Activated effector memory CD4-positive, alpha-beta T cell treated with anti-CD3 and anti-CD28 coated beads, Interleukin-2, amount 50 U/mL, for 16 hours (primary cell): Measurements from ENCODE around the gene TBC1D7.
A peak's percentile ranks its signal among the peaks of the same experiment; 100 is the strongest.

ENCODE experiments used
- DNase-seq: peaks from one replicate; pipeline ENCODE4 v3.0.0-alpha.2; 2020

The TBC1D7 gene

DNA sequence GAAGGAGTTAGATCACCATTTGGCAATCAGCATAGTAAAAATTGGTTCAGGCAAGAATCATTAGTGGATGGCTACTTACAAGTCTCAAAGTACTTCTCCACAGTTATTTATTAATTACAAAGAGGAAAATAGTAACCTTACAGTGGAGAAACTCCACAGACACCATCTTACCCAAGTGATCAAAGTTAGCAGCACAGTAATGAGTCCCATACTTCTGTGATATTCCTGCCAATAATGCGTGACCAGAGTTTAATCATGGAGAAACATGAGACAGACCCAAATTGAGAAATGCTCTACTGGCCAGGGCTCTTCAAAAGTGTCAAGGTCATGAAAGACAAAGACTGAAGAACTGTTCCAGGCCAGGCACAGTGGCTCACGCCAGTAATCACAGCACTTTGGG lies 9.5 kb downstream of the TBC1D7 start:
- no peak for DNase-seq

DNA sequence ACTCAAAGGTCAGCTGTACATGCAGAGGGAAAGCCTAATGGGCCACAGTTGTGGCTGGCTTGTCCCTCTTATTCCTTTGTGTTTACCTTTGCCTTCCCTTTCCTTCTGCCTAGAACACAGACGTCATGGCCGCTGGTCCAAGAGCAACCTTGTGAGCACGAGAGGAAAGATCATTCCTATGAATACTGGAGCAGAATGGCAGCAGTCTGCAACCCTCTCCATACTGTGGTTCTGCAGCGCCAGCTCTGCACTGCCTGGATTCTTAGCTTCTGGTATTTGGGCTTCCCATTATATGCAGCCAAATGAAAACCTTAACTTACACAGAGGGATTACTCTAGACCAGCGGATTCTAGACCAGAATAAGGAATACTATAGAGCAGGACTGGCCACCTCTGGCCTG lies 12.4 kb downstream of the TBC1D7 start:
- no peak for DNase-seq

DNA sequence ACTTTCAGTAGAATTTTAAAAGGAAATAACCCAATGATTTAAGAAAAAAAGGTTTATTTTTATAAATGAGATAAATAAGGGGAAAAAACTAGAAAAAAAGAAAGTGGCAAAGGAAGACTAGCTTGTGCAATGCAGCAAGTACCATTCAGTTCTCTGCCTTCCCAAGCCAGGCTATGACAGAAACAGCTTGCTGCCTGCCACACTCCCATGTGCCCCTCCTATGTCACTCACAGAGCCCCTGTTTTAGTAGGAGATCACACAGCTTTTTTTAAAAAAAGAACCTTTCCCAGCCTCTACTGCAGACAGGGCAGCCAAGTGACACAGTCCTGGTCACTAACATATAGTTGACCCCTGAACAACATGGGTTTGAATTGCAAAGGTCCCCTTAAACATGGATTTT lies 13.5 kb downstream of the TBC1D7 start:
- DNase-seq = no peak

DNA sequence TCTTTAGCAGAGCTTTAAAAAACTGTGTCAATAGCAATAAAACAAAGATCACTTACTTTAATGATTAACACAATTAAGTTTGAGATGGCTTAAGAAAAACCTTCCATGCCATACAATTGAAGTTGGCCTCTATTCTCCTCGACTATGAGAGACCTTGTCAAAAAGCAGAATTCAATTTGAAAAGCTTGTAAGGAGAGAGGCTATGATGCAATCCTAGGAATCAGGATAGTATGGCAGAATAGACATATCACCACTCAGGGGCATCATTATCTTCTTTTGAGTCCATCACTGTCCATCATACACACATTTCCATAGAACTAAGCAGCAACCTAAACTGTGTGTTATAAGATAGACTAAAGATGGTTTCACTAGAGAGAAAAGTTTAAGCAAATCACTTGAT lies 17.2 kb downstream of the TBC1D7 start:
- no peak for DNase-seq

DNA sequence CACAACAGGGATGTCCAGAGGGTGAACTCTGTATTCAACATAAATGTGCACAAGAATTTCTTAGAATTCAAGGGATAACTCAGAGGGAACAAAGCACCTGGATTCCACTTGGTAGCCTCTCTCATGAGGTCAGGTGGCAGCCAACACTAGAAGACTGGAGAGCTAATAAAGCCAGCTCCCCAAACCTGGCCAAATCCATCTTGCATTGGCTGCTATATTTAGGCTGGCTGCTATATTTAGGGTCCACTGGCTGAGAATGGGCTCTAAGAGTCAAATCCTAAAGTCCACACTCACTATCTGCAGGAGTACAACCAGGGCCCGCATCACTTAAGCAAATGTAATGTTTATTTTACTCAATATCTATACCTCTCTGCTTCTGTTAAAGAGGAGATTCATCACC lies 20.0 kb downstream of the TBC1D7 start:
- DNase-seq = no peak

DNA sequence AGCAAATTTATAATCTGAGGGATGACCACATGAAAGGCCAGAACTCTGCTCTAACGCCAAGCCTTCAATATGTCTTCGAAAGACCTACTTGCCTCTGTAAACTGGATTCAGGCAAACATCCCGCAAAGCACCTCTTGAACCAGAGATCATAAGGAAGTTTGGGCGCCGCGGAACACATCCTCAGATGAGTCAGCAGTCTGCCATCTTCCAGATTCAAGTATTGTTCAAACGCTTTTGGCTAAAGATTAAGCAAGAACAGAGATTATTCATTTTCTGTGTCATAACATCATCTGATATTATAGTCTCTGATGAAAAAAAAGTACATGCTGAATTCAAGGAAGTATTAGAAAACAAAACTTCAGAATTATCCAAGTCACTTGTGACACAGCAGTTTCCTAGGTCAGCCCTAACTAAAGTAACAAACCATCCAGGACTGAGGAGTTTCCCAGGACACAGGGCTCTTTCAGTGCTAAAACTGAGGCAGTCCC lies 20.8 kb downstream of the TBC1D7 start:
- no peak for DNase-seq

DNA sequence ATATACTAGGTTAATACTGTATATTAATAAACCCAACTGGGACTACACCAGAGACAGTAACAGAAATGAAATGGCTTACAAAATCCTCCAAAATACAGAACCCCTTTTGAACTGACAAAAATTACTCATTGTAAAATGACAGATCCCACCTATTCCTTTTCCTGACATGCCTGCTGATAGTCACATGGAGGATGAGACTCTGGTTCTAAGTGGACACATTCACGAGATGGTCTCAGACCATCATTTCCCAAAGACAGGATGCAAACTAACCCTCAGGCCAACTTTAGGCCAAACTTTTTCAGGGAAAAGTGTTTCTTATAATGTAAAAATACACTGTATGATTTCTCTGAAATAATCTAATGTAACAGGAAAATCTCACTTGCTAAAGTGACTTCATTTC lies 22.5 kb downstream of the TBC1D7 start:
- DNase-seq = no peak

DNA sequence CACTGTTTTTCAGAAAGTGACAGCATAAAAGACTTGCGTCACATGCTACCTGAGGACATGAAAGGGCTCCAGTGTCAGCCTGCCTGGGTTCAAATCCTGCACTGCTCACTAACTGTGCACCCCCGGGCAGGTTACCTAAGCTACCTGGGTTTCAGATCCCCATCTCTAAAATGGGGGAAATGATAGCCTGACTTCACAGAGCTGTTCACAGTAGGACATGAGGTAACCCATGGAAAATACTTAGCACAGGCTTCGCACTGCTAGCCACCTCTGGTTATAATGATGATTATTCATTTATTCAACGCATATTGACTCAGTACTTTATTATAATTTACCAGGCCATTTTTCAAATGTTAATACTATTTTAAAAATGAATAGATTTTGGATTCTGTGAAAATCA lies 23.0 kb downstream of the TBC1D7 start:
- DNase-seq = no peak

DNA sequence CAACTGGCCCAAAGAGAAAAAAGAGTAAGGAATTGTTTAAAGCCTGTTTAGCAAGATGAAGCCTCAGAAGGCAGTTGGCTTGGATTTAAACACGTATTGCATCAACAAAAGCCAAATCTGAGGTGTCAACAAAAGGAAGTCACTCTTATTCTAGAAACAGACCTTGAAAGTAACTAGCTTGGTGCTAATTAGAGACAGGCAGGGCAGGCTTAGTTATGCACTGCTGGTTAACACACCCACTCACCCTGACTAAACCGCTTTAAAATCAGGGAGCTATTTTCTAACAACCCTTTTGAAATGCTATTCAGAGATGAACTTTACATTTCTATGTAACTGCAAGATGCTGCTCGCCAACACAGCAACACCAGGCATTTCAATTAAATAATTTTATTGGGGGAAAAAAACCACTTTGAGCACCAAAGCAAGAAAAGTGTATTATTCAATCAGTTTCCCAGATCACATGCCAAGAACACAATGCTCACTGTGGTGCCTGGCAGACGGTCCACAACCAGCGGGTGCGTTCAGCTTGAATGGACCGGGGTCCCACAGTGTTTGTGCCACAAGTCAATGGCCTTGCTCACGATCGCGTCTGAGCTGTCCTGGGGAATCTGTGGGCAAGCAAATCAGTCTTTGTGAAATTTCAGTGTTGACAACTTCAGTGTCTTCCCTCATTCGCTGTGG lies 23.6 kb downstream of the TBC1D7 start:
- no peak for DNase-seq

DNA sequence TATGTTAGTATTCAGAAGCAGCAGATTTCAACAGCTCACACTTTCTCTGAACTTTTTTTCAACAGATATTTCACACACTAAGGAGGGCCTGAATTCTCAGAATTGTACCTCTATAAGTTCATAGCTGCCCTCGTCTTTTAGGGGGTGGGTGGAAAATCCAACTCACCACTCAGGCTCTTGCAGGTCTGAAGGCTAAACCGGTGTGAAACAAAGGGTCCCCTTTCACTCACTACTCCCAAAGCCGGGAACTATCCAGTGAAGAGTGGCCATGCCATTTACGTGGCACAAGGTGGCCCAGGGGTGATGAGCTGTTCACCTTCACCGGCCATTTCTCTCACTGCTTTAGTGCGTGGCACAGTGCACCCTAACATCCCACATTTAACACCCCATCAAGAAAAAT lies 24.2 kb downstream of the TBC1D7 start:
- no peak for DNase-seq

DNA sequence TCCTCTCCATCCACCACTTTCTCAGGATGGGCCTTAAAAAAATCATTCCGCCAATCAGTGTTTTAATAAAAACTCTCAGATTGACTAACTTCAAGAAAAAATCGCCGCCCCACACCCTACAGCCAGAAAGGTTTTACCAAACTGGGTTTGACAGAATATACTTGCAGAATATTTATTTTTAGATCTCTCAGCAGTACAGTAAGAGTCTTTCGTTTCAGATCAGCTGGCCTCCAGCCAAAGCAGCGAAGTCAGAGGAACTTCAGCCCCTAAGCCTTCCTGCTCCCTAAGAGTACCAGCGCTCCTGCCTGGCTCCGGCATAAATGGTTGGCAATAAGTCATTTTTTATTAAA lies 24.7 kb downstream of the TBC1D7 start:
- no peak for DNase-seq

DNA sequence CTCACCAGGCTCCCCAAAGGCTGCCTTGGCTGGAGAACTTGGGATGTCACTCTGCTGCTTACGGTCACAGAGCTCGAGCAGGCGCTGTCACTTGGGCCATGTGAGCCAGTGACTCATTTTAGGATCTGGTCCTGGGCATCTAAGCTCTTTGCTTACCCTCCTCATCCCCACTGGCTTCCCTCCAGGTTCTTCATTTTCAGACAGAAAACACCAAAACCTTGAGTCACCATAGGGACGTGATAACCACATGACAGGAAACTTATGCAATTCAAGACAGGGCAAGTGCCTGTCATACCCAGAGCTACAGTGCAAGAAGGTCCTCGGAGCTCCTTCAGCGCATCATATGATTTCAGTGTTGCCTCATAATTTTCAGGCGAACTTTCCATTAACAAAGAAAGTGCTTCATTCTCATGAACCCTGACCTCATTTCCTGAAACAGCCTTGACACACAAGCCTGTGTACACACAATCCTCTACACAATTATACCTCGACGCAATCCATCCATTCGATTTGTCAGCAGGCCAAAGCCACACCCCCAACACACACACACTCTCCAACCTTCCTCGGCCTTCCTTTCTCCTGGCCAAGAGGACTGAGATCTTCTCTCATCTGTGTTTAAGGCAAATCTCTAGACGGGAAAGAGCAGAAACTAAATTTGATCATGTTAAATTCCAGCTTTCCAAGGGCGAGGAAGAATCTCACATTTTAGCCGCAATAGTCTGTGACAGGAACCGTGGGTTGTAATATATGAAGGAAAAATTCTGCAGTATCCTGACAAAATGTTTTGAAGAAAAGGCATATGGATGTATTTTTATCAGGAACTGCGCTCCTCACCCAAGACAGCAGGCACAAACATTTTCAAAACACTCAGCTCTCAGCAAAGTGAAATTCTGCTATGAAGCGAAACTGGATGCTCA lies 25.3 kb downstream of the TBC1D7 start:
- DNase-seq = peak; percentile 67

DNA sequence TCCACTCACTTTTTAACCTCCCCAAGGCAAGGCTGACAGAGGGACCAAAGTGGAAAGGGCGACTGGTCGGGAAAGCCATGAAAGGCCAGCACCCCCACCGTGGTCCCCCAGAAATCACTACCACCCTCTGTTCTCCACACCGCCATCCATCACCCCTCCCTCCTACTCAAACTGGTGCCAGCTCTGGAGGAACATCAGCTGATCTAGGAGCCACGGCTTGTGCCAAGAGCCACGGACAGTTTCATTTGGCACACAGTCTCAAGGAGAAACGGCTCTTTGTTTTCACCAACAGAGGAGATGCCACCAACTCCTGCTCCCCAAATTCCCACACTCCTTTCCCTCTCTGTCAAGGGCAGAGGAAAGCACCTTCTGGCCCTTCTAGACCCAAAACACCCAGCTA lies 26.0 kb downstream of the TBC1D7 start:
- no peak for DNase-seq

DNA sequence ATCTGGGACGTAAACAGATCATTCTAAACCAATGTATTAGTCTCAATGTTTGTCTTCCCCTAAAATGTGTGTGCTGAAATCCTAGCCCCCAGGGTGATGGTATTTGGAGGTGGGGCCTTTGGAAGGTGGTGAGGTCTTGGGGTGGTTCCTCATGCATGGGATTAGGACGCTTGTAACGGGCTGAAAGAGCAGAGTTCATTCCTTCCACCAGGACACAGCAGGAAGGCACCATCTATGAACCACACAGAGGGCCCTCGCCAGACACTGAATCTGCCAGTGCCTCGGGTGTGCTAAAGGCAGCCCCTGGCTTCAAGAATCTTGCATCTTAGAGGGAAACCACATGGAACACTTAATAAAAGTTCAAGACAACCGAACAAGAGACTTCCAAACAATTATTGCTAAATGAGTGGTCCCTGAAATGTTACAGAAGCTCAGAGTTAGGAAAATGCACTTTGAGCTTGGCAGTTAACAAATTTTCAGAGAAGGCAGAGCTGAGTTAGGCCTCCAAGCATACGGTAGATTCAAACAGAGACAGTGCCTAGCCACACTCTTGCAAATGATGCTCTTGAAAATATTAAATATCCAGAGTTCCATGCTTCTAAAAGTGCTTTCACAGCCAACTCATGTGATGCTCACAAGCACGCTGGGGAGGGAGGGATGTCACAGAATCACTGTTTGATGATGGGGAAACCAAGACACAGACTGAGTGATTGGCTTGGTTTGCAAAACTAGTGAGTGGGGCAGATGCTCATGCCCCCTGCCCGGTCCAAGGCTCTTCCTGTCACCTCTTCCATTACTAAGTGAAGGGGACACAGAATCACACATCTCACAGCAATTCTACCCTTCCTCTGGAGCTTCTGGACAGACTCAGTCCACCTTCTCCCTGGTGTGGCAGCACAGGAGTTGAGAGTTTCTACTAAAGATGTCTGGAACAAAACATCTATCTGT lies 27.4 kb downstream of the TBC1D7 start:
- DNase-seq = no peak

DNA sequence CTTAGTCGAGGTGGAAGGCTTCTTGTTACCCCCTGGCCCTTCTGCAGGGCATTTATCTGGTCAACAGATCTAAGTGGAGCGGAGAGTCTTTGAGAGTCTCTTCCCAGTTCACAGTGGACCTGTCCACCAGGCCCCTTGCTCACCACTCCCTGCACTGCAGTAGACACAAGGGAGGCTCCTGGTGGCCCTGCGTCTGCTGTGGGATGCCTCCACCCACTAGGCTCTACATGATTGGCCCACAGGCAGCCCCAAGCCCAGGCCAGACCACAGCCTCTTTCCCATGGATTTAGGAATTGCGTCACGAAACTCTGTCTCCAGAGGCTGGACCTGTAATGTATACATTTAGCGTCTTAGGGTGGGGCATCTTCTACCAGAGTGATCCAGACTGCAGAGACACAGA lies 28.4 kb downstream of the TBC1D7 start:
- no peak for DNase-seq

DNA sequence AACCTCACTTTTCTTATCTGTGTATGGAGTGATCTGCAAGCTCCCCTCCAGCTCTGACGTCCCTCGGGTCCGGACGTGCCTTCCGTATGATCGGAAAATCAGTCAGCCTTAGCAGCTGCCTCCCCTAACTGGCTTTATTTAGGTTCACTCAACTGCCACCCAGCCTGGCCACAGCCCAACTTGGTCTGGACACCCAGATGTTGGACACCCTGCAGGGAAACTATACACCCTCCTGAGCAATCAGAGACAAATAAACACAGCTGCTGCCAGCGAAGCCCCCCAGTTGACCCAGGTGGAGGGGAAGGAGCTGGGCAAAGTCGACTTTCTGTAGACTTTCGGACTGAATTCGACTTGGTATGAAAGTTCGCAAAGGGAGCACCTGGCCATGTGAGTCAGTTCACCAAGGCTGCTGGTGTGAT lies 28.9 kb downstream of the TBC1D7 start:
- DNase-seq = no peak

DNA sequence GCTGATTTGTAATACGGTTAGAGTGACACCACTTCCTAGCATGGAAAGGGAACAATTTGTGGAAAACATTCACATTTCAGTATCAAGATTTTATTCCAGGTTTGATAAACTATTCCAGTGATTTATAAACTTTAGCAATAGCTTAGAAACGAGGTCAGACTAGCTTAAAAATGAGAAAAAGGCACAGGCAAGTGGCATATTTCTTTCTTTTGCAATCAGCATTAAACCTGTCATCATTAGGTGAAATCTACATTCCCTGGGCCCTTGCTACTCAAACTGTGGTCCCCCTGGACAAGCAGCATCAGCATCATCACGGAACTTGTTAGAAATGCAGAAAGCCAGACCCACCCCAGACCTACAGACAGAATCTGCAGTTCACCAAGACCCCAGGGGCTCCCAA lies 29.9 kb downstream of the TBC1D7 start:
- no peak for DNase-seq

DNA sequence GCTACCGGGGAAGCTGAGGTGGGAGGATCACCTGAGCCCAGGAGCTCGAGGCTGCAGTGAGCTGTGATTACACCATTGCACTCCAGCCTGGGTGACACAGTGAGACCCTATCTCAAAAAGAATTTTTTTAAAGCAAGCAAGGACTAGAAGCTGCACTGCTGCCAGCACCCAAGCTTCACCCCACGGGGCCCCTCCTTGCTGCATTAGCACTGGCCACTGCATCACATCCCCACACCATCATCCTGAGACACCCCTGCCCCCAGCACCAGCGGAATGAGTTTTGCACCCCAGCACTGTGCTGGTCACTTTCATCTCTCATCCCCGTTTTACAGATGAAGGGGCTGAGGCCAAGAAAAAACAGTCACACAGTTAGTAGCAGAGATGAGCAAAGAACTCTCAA lies 30.9 kb downstream of the TBC1D7 start:
- no peak for DNase-seq

DNA sequence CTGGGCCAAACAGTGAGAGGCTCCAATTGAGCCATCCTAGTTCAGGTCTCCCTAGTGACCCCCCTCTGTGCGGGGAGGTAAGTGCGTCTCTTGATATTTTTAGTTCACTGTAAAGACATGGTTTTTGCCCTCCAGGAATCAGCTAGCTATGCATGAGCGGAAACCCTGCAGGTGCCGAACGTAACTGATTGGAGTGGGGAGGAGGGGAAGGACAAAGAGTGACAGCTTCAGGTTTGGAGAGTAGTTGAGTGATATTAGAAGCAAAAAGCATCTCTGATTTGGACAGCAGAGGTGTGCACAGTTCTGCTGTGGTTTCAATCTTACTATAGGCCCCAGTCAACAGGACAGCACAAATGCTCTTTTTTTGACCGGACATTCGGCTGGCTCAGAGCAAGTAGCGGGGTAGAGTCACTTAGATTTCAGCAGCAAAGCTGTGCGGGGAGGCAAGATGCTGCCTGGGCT lies 31.8 kb downstream of the TBC1D7 start:
- DNase-seq = no peak

DNA sequence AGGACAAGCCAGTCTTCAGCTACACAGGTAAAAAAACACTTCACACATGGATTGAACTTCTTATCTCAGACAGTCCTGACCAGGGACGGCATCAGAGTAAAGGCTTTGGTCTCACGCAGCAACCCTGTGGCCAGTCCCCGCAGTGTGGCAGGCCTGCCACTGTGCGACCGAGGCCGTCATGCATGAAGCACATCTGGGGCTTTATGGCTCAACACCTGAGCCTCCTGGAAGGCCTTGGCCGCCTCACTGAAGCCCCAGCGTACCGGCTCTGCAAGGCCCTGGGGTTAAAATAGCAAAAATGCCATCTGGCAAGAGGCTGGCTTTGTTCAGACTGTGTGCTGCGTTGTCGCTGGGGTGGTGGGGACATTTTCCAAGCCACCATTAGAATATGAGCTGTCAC lies 32.8 kb downstream of the TBC1D7 start:
- DNase-seq = no peak

DNA sequence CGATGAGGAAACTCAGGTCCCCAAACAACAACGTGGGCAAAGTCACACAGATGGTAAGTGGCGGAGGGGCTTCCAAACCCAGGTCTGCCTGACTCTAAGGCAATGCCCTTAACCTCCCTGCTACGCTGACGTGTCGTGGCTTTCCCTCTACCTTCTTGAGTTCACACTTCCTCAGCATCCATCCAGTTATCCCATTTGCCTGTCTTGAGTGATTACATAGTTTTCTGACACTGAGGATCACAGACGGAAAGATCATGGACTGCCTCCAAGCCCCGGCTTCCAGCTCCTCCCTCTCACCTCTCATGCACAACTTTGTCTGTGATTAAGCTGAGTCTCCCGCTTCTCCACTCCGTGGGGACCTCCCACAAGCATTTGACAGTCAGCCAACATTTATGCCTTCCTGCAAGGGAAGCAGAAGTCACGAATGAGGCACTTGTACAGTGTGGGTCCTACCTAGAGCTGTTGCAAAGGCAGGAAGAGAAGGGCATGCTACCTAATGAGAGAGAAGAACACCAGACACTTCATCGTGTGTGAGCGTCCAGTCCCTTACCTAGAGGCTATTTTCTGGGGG lies 33.8 kb downstream of the TBC1D7 start:
- DNase-seq = no peak

DNA sequence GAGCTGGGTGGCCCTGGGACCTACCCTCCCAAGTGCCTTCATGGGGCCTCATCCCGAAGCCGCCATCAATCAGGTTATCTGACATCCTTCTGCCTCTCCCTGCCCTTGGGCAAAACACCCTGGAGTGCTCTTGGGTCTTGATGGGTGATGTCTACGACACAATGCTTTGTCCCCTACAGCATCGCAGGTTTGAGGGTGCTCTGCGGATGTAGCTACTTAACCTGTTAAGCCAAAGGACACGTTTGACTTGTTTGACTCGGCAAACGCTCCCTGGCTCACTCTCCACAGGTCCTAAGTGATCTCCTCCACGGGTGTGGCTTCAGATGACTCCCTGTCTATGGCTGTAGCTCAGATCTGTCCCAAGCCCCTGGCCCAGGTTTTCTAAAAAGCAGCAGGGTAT lies 35.6 kb downstream of the TBC1D7 start:
- DNase-seq = no peak

DNA sequence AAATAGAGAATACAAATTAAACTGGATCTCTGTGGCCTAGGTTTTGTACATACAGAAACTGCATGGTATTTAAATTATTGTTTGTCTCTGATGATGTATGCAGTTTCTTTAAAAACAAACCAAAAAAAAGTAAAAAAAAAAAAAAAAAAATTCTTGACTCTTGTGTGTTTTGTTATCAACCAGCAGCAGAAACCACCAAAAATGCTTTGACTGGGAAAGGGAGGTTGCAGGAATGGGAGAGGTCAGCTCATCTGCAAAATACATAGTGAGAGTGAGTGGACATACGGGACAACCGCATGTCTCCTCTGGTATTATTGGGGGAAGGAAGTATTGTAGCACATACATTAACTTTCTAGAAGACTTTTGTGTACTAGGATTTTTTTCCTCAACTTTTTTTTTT lies 38.0 kb downstream of the TBC1D7 start:
- DNase-seq = no peak
